GM21515 (cell line): ENCODE measurements around the gene PPP1R13B.

ENCODE experiments used
- ATAC-seq: cut with Tn5 transposase; IDR thresholded peaks from one replicate; pipeline ENCODE4 v1.9.1; 2021; ENCODE audit not compliant: unreplicated experiment

Gene PPP1R13B

GRCh38 chr14:103716091-103716801 lies 131.1 kb downstream of the PPP1R13B start:
- peak; percentile 5 for ATAC-seq

- ATAC-seq: peak; percentile 94
Observed at GRCh38 chr14:103715052-103716000, 132.0 kb downstream of the PPP1R13B start, which contains the start of the genes XRCC3 and ZFYVE21. XRCC3 (minus strand) TSS chr14:103715451; CDS start chr14:103711087, 4,364 bp downstream. ZFYVE21 (plus strand) TSS chr14:103715810; CDS start chr14:103715842, 32 bp downstream.

- no peak for ATAC-seq
Observed at GRCh38 chr14:103714063-103714724, 133.2 kb downstream of the PPP1R13B start.

GRCh38 chr14:103713304-103714062 lies 133.9 kb downstream of the PPP1R13B start:
- no peak for ATAC-seq

- no peak for ATAC-seq
Observed at GRCh38 chr14:103712633-103713247, 134.6 kb downstream of the PPP1R13B start.

GRCh38 chr14:103711516-103712431 lies 135.6 kb downstream of the PPP1R13B start:
- no peak for ATAC-seq

GRCh38 chr14:103710771-103711377 lies 136.5 kb downstream of the PPP1R13B start:
- ATAC-seq: no peak

GRCh38 chr14:103709814-103710213 lies 137.6 kb downstream of the PPP1R13B start:
- ATAC-seq: no peak

GRCh38 chr14:103708750-103709187 lies 138.6 kb downstream of the PPP1R13B start:
- no peak for ATAC-seq

- ATAC-seq: no peak
Observed at GRCh38 chr14:103707329-103708263, 139.8 kb downstream of the PPP1R13B start.

GRCh38 chr14:103706551-103707328 lies 140.6 kb downstream of the PPP1R13B start:
- ATAC-seq: no peak

- no peak for ATAC-seq
Observed at GRCh38 chr14:103705504-103706284, 141.7 kb downstream of the PPP1R13B start.

GRCh38 chr14:103705118-103705503 lies 142.3 kb downstream of the PPP1R13B start:
- ATAC-seq: no peak

GRCh38 chr14:103704708-103705107 lies 142.7 kb downstream of the PPP1R13B start:
- ATAC-seq: no peak

GRCh38 chr14:103703433-103704385 lies 143.7 kb downstream of the PPP1R13B start:
- ATAC-seq: no peak
